ENCODE results near the gene COL5A3.
"Not testable (repeated sequence)": the region's sequence is repeated elsewhere in the genome, so short reads cannot be mapped to it uniquely, and the experiment has no call there.

The COL5A3 gene

GRCh38 chr19:10010247-10010691, at the start of gene COL5A3:
TSS of gene COL5A3 (minus strand) at chr19:10010504. CDS start at chr19:10010385, 119 bp downstream.
- no peak for DNase-seq

- DNase-seq = no peak
Measured at GRCh38 chr19:10052602-10053360, 42.5 kb upstream of the COL5A3 start.

DNA sequence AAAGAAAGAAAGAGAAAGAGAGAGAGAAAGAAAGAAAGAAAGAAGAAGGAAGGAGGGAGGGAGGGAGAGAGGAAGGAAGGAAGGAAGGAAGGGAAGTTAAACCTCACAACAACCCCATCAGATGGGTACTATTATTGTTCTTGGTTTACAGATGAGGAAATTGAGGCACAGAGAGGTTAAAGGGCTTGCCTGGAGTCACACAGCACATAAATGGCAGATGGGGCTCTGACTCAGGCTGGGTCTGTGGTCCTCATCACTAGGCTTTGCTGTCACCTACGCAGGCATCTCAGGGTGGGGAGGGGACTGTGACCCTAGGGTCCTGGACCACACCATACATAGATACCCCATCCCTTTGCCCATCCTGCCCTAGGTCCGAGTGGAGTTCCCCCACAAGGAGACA, 39.3 kb upstream of the COL5A3 start:
- DNase-seq = no peak

DNA sequence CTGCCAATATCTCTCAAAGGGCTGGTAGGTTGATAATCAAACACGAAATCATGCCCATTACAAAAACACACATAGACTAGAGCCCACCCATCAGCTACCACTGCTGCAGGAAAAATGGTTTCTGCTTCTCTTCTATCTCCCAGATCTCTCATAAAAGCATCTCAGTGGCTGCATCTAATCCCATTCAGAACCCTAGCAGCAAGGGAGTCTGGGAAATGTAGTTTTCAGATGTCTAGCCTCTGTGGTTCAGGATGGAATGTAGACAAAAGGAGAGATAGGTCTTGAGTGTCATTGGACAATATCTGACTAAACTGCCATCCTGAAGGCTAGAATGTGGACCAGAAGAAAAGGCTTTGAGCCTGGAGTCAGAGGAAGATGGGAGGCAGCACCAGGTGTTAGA, 35.1 kb upstream of the COL5A3 start:
- DNase-seq = no peak

GRCh38 chr19:10044390-10044789, 34.1 kb upstream of the COL5A3 start:
- DNase-seq = no peak

GRCh38 chr19:10043286-10043927, 33.1 kb upstream of the COL5A3 start:
- DNase-seq = no peak

DNA sequence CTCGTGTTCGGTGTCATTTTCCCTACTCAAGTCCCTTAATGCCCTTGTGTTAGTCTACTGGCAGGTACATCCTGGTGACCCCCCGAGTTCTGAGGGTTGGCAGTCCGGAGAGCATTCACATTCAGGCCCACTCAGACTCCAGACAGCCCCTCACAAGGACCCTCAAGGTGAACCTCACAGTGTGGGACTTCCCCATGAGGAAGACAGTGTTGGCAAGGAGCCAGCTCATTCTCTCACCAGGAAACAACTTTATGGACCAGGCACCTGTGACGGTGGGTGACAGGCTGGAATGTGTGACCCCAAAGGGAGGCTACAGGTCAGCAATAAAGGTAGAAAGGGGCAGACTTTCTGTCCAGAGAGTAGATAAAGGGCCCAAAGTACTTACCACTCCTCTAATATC, 27.5 kb upstream of the COL5A3 start:
- DNase-seq = no peak

DNA sequence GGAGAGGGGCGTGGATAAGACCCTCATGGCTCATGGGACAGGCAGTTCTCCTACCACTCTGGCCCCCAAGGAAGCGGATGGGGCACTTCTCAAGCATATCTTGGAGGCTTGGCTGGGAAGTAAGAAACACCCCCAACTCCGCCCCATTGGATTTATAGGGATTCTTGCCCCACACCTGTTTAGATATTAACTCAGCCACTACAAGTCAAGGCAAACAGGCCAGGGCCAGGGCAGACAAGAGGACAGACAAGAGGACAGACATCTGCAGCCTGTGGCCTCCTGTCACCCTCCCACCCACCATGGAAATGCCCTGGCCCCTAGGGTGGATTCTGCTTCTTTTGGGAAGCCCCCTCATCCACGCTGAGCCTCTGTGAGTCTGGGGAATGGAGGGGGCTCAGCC, 27.1 kb upstream of the COL5A3 start:
- no peak for DNase-seq

GRCh38 chr19:10036601-10037071, 26.3 kb upstream of the COL5A3 start:
- no peak for DNase-seq

GRCh38 chr19:10033614-10034013, 23.3 kb upstream of the COL5A3 start:
- no peak for DNase-seq

DNA sequence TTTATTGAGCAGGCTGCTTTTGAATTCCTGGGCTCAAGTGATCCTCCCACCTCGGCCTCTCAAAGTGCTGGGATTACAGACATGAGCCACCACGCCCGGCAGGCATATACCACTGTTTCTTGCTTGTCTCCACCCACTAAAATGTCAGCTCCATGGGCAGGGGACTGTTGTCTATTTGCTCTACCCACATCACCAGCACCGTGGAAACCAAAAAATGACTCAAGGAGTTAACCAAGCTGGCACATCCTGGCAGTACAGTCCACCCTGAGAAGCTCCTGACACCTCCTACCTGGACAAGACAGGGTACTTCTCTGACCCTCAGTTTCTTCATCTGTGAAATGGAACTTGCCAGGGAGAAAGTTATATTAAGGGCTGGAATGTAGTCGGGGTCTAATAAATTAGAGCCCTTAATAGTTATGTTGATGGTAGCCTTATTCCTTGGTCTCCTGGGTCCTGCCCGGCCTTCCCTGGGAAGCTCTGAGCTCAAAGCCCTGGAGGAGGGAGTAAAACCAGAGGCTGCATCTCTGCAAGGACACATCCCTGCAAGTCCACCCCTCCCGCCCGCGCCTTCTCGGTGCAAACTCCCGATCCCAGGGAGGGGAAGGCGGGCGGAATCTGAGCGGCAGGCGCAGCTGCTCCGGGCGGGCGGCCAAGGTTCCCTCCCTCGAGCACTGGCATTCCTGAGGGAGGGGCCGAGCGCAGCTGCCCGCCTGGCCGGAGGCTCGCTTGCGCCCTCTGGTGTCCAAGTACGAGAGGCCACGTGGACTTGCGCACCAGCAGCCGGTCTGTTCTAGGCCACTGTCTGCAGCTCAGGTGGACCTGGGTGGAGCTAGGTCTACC, 17.1 kb upstream of the COL5A3 start:
- peak; percentile 69 for DNase-seq

GRCh38 chr19:10026744-10027143, 16.4 kb upstream of the COL5A3 start:
- DNase-seq = no peak

- not testable (repeated sequence) for DNase-seq
Measured at GRCh38 chr19:10023096-10023495, 12.8 kb upstream of the COL5A3 start.

DNA sequence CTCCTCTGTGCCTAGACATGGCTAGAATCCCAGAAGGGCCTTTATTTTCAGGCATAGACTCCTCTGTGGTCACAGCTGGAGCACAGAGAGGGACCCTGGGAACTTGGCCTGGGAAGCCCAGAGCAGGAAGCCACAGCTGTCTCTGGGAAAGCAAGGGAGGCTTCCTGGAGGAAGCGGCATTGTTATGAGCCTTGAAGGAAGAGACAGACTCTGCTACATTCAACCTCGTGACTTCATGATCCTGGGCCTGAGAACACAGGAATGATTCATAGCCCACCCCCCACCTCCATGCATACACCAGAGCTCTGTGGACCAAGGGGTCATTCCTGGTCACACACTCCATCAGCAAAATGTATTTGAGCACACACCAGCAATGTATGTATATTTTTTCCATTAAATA, 11.6 kb upstream of the COL5A3 start:
- DNase-seq = no peak

GRCh38 chr19:10021446-10021845, 11.1 kb upstream of the COL5A3 start:
- no peak for DNase-seq

DNA sequence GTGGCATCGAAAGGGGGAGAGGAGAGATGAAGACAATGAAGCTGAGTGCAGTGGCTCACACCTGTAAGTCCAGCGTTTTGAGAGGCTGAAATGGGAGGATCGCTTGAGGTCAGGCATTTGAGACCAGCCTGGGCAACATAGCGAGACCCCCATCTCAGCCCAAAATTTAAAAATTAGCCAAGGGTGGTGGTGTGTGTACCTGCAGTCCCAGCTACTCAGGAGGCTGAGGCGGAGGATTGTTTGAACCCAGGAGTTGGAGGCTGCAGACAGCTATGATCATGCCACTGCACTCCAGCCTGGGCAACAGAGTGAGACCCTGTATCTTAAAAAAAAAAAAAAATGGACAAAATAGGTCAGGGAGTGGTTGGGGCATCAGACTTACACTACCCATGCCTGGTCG, 10.5 kb upstream of the COL5A3 start:
- no peak for DNase-seq

DNA sequence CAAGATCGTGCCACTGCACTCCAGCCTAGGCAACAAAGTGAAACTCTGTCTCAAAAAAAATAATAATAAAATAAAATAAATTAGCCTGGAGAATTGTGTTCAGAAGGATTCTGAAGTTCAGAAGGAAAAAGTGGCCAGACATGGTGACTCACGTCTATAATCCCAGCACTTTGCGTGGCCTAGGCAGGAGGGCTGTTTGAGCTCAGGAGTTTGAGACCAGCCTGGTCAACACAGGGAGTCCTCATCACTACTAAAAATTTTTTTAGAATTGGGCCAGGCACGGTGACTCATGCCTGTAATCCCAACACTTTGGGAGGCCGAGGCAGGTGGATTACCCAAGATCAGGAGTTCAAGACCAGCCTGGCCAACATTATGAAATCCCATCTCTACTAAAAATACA, 8.9 kb upstream of the COL5A3 start:
- no peak for DNase-seq

- DNase-seq = no peak
Measured at GRCh38 chr19:10018786-10019185, 8.5 kb upstream of the COL5A3 start.

GRCh38 chr19:10018263-10018662, 8.0 kb upstream of the COL5A3 start:
- DNase-seq = no peak

GRCh38 chr19:10013834-10014618, 3.7 kb upstream of the COL5A3 start:
- DNase-seq = no peak

- no peak for DNase-seq
Measured at GRCh38 chr19:10013316-10013715, 3.0 kb upstream of the COL5A3 start, which contains the start of gene RDH8. TSS of gene RDH8 (plus strand) at chr19:10013483. CDS start at chr19:10013498, 15 bp downstream.

- DNase-seq = no peak
Measured at GRCh38 chr19:10011974-10012373, 1.7 kb upstream of the COL5A3 start.

DNA sequence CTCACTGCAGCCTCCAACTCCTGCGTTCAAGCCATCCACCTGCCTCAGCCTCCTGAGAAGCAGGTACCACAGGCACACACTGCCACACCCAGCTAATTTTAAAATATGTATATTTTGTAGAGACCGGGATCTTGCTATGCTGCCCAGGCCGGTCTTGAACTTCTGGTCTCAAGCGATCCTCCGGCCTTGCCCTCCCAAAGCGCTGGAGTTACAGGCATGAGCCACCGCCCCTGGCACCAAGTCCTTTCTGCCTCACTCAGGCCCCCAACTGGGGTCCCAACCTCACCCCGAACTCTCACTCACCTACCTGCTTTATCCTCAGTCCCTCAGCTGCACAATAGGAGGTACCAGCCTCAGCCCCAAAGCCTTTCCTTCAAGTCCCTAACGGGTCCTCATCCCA, 635 bp upstream of the COL5A3 start:
- no peak for DNase-seq
